WTC11 (cell line): ENCODE measurements around the gene CHD9.

ENCODE experiments used
- JUN ChIP-seq: sonication (generic); formaldehyde crosslinking; IDR thresholded peaks from 2 replicates; pipeline ENCODE4 v1.8.0; 2023; ENCODE audit warnings: mild to moderate bottlenecking, missing genetic modification reagents
- NR2C2 ChIP-seq: sonication (generic); formaldehyde crosslinking; IDR thresholded peaks from 2 replicates; pipeline ENCODE4 v1.8.0; 2022; ENCODE audit warnings: mild to moderate bottlenecking, missing genetic modification reagents
- NR3C1 ChIP-seq: sonication (generic); formaldehyde crosslinking; conservative IDR thresholded peaks from 2 replicates; pipeline ENCODE4 v1.8.1; 2023; ENCODE audit warnings: low read depth, mild to moderate bottlenecking, missing genetic modification reagents
- PRRX2 ChIP-seq: fragments of 250-450 bp; sonication (Bioruptor Pico); IDR thresholded peaks from 2 replicates; pipeline ENCODE4 v1.8.0; 2021; ENCODE audit warnings: mild to moderate bottlenecking
- SP1 ChIP-seq: sonication (generic); formaldehyde crosslinking; conservative IDR thresholded peaks from 2 replicates; pipeline ENCODE4 v1.8.1; 2022; ENCODE audit warnings: missing genetic modification reagents
- TCF7 ChIP-seq: sonication (generic); formaldehyde crosslinking; IDR thresholded peaks from 2 replicates; pipeline ENCODE4 v1.8.0; 2022; ENCODE audit warnings: mild to moderate bottlenecking, low read depth, missing genetic modification reagents, moderate library complexity
- TEAD4 ChIP-seq: sonication (generic); formaldehyde crosslinking; IDR thresholded peaks from 2 replicates; pipeline ENCODE4 v1.8.0; 2022; ENCODE audit warnings: mild to moderate bottlenecking, missing genetic modification reagents
- ZNF532 ChIP-seq: fragments of 250-450 bp; sonication (Bioruptor Pico); IDR thresholded peaks from 2 replicates; pipeline ENCODE4 v1.9.0; 2021; ENCODE audit warnings: mild to moderate bottlenecking, borderline replicate concordance
- TF ChIP-seq, protein P1 (sequence below): sonication (generic); formaldehyde crosslinking; IDR thresholded peaks from 2 replicates; pipeline ENCODE4 v1.8.0; 2023; ENCODE audit warnings: missing genetic modification reagents
- TF ChIP-seq, protein P2 (sequence below): fragments of 200-600 bp; IDR thresholded peaks from 2 replicates; pipeline ENCODE4 v1.8.0; 2022; ENCODE audit warnings: antibody characterized with exemption
- TF ChIP-seq, protein P3 (sequence below): sonication (generic); formaldehyde crosslinking; IDR thresholded peaks from 2 replicates; pipeline ENCODE4 v1.8.0; 2022; ENCODE audit warnings: mild to moderate bottlenecking, missing genetic modification reagents
- TF ChIP-seq, protein P4 (sequence below): sonication (generic); formaldehyde crosslinking; IDR thresholded peaks from 2 replicates; pipeline ENCODE4 v1.8.0; 2023; ENCODE audit warnings: missing genetic modification reagents, mild to moderate bottlenecking, borderline replicate concordance
- TF ChIP-seq, protein P5 (sequence below): sonication (generic); formaldehyde crosslinking; IDR thresholded peaks from 2 replicates; pipeline ENCODE4 v1.8.0; 2022; ENCODE audit warnings: missing genetic modification reagents

- TF ChIP-seq SP1, result no peak
- TF ChIP-seq, protein P1, sequence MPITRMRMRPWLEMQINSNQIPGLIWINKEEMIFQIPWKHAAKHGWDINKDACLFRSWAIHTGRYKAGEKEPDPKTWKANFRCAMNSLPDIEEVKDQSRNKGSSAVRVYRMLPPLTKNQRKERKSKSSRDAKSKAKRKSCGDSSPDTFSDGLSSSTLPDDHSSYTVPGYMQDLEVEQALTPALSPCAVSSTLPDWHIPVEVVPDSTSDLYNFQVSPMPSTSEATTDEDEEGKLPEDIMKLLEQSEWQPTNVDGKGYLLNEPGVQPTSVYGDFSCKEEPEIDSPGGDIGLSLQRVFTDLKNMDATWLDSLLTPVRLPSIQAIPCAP (CRISPR knock-in tag), result no peak
- no peak for TF ChIP-seq TEAD4
- TF ChIP-seq, protein P2, sequence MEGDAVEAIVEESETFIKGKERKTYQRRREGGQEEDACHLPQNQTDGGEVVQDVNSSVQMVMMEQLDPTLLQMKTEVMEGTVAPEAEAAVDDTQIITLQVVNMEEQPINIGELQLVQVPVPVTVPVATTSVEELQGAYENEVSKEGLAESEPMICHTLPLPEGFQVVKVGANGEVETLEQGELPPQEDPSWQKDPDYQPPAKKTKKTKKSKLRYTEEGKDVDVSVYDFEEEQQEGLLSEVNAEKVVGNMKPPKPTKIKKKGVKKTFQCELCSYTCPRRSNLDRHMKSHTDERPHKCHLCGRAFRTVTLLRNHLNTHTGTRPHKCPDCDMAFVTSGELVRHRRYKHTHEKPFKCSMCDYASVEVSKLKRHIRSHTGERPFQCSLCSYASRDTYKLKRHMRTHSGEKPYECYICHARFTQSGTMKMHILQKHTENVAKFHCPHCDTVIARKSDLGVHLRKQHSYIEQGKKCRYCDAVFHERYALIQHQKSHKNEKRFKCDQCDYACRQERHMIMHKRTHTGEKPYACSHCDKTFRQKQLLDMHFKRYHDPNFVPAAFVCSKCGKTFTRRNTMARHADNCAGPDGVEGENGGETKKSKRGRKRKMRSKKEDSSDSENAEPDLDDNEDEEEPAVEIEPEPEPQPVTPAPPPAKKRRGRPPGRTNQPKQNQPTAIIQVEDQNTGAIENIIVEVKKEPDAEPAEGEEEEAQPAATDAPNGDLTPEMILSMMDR, result no peak
- TF ChIP-seq PRRX2 (CRISPR knock-in tag), result no peak
- TF ChIP-seq NR3C1 (CRISPR knock-in tag), result no peak
- TF ChIP-seq, protein P3, sequence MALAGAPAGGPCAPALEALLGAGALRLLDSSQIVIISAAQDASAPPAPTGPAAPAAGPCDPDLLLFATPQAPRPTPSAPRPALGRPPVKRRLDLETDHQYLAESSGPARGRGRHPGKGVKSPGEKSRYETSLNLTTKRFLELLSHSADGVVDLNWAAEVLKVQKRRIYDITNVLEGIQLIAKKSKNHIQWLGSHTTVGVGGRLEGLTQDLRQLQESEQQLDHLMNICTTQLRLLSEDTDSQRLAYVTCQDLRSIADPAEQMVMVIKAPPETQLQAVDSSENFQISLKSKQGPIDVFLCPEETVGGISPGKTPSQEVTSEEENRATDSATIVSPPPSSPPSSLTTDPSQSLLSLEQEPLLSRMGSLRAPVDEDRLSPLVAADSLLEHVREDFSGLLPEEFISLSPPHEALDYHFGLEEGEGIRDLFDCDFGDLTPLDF (CRISPR knock-in tag), result no peak
- no peak for TF ChIP-seq JUN (CRISPR knock-in tag)
- TF ChIP-seq NR2C2, result no peak
- no peak for TF ChIP-seq ZNF532 (CRISPR knock-in tag)
- TF ChIP-seq, protein P4, sequence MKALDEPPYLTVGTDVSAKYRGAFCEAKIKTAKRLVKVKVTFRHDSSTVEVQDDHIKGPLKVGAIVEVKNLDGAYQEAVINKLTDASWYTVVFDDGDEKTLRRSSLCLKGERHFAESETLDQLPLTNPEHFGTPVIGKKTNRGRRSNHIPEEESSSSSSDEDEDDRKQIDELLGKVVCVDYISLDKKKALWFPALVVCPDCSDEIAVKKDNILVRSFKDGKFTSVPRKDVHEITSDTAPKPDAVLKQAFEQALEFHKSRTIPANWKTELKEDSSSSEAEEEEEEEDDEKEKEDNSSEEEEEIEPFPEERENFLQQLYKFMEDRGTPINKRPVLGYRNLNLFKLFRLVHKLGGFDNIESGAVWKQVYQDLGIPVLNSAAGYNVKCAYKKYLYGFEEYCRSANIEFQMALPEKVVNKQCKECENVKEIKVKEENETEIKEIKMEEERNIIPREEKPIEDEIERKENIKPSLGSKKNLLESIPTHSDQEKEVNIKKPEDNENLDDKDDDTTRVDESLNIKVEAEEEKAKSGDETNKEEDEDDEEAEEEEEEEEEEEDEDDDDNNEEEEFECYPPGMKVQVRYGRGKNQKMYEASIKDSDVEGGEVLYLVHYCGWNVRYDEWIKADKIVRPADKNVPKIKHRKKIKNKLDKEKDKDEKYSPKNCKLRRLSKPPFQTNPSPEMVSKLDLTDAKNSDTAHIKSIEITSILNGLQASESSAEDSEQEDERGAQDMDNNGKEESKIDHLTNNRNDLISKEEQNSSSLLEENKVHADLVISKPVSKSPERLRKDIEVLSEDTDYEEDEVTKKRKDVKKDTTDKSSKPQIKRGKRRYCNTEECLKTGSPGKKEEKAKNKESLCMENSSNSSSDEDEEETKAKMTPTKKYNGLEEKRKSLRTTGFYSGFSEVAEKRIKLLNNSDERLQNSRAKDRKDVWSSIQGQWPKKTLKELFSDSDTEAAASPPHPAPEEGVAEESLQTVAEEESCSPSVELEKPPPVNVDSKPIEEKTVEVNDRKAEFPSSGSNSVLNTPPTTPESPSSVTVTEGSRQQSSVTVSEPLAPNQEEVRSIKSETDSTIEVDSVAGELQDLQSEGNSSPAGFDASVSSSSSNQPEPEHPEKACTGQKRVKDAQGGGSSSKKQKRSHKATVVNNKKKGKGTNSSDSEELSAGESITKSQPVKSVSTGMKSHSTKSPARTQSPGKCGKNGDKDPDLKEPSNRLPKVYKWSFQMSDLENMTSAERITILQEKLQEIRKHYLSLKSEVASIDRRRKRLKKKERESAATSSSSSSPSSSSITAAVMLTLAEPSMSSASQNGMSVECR (CRISPR knock-in tag), result no peak
- TF ChIP-seq, protein P5, sequence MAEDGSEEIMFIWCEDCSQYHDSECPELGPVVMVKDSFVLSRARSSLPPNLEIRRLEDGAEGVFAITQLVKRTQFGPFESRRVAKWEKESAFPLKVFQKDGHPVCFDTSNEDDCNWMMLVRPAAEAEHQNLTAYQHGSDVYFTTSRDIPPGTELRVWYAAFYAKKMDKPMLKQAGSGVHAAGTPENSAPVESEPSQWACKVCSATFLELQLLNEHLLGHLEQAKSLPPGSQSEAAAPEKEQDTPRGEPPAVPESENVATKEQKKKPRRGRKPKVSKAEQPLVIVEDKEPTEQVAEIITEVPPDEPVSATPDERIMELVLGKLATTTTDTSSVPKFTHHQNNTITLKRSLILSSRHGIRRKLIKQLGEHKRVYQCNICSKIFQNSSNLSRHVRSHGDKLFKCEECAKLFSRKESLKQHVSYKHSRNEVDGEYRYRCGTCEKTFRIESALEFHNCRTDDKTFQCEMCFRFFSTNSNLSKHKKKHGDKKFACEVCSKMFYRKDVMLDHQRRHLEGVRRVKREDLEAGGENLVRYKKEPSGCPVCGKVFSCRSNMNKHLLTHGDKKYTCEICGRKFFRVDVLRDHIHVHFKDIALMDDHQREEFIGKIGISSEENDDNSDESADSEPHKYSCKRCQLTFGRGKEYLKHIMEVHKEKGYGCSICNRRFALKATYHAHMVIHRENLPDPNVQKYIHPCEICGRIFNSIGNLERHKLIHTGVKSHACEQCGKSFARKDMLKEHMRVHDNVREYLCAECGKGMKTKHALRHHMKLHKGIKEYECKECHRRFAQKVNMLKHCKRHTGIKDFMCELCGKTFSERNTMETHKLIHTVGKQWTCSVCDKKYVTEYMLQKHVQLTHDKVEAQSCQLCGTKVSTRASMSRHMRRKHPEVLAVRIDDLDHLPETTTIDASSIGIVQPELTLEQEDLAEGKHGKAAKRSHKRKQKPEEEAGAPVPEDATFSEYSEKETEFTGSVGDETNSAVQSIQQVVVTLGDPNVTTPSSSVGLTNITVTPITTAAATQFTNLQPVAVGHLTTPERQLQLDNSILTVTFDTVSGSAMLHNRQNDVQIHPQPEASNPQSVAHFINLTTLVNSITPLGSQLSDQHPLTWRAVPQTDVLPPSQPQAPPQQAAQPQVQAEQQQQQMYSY, result no peak
- TF ChIP-seq TCF7, result no peak
These were observed 12.5 kb upstream of the CHD9 start for GRCh38 chr16:53042235-53042701.
